CD4-positive, alpha-beta memory T cell (primary cell): ENCODE data around the gene DAB2IP. TPM values are rescaled to one million over a fixed set of nuclear protein-coding genes. Genes with fewer than 3 reads are reported as not detected.

ENCODE experiments used
- CTCF ChIA-PET: fragments of 350-600 bp; sonication (Branson Sonifier 250); formaldehyde crosslinking; loops from one replicate; lab custom pipeline; 2021; ENCODE audit warnings: inconsistent platforms; ENCODE audit not compliant: partially characterized antibody; lab: Charles Lee
- POLR2A ChIA-PET: fragments of 350-600 bp; sonication (Branson Sonifier 250); formaldehyde crosslinking; loops from one replicate; lab custom pipeline; 2021; ENCODE audit not compliant: partially characterized antibody; lab: Charles Lee
- DNase-seq, 5 donors: peaks; one replicate each; pipeline versions ENCODE4 v3.0.0 to v3.0.0-alpha.2; 2020 to 2022; ENCODE audit warnings: mixed read lengths in 1 of 5
- H3K27ac ChIP-seq: one replicate; pipeline ENCODE4 v1.7.0; 2013; ENCODE audit warnings: low read depth, low read length
- H3K27me3 ChIP-seq: 2 replicates; pipeline ENCODE4 v1.7.0; 2013; ENCODE audit warnings: mild to moderate bottlenecking, low read length, moderate library complexity; ENCODE audit not compliant: insufficient read depth
- H3K36me3 ChIP-seq: 2 replicates; pipeline ENCODE4 v1.7.0; 2013; ENCODE audit warnings: mild to moderate bottlenecking, low read length, moderate library complexity; ENCODE audit not compliant: insufficient read depth
- H3K4me1 ChIP-seq: 2 replicates; pipeline ENCODE4 v1.7.0; 2013; ENCODE audit warnings: mild to moderate bottlenecking, low read length, moderate library complexity; ENCODE audit not compliant: insufficient read depth
- H3K4me3 ChIP-seq, 2 donors: one replicate each; pipeline ENCODE4 v1.7.0; 2013; ENCODE audit warnings: low read length in 2 of 2, mild to moderate bottlenecking in 1 of 2
- H3K9me3 ChIP-seq, 2 donors: one replicate each; pipeline ENCODE4 v1.7.0; 2013; ENCODE audit warnings: low read length in 2 of 2, control low read depth in 1 of 2; ENCODE audit not compliant: control insufficient read depth in 1 of 2
- H3K27ac Mint-ChIP-seq, 7 donors: one replicate each; pipeline ENCODE4 v1.8.0; 2020 to 2021; ENCODE audit warnings: mixed read lengths in 7 of 7, mild to moderate bottlenecking in 6 of 7, inconsistent platforms in 3 of 7, moderate library complexity in 3 of 7
- H3K27me3 Mint-ChIP-seq, 2 donors: one replicate each; pipeline ENCODE4 v1.8.0; 2020 to 2021; ENCODE audit warnings: mixed read lengths in 2 of 2
- H3K36me3 Mint-ChIP-seq, 2 donors: one replicate each; pipeline ENCODE4 v1.8.0; 2020 to 2021; ENCODE audit warnings: mixed read lengths in 2 of 2, inconsistent platforms in 1 of 2, mild to moderate bottlenecking in 1 of 2
- H3K4me1 Mint-ChIP-seq, 4 donors: one replicate each; pipeline ENCODE4 v1.8.0; 2020 to 2021; ENCODE audit warnings: mixed read lengths in 4 of 4, mild to moderate bottlenecking in 1 of 4
- H3K4me3 Mint-ChIP-seq, 8 donors: one replicate each; pipeline ENCODE4 v1.8.0; 2020 to 2021; ENCODE audit warnings: mixed read lengths in 8 of 8, mild to moderate bottlenecking in 7 of 8, moderate library complexity in 6 of 8, inconsistent platforms in 3 of 8
- H3K9me3 Mint-ChIP-seq, 8 donors: one replicate each; pipeline ENCODE4 v1.8.0; 2020 to 2021; ENCODE audit warnings: mixed read lengths in 8 of 8, mild to moderate bottlenecking in 5 of 8, inconsistent platforms in 3 of 8, moderate library complexity in 1 of 8
- intact Hi-C: fragments of 100-400 bp; cut with micrococcal nuclease; formaldehyde crosslinking; loops from one replicate; pipeline ENCODE4 v1.15.1; 2023
- polyA plus RNA-seq, 2 donors: library from polyadenylated mRNA; unstranded; fragments of 300-500 nt; fragmentation: Illumina TruSeq; gene quantifications; one replicate each; pipeline ENCODE4 v1.2.3, GENCODE V29; 2021
- total RNA-seq, 2 experiments: library from RNA; stranded (reverse); gene quantifications; one replicate each; pipeline ENCODE4 v1.2.3, GENCODE V29; 2021

DAB2IP gene
- total and polyA plus RNA-seq, 4 experiments from 2014 or later, result not detected

GRCh38 chr9:121686930-121687541 is 35.6 kb downstream of the DAB2IP start:
- Histone ChIP-seq H3K4me3 (no peak overlapping the region), H3K9me3 (no peaks in the 10 kb centered on the region), H3K27me3 (no peaks in the 10 kb centered on the region), H3K27ac (no peak overlapping the region), H3K36me3 (no peaks in the 10 kb centered on the region), H3K4me1 (no peaks in the 10 kb centered on the region)
- Mint-ChIP-seq H3K9me3 (no peaks in the 10 kb centered on the region), H3K4me1 (no peaks in the 10 kb centered on the region), H3K27ac (peak overlapping the region in 1 of 7 donors; percentile 32), H3K27me3 (peaks cover 2 to 10% of the 10 kb centered on the region in 2 donors), H3K36me3 (no peaks in the 10 kb centered on the region), H3K4me3 (no peak overlapping the region)
- POLR2A ChIA-PET, result no interaction called here
- intact Hi-C loops, result loop anchor here (2.0 kb wide), 1 partner anchor 306 kb away; no protein-coding TSS in a partner anchor
- DNase-seq, result peak in 3 of 5 donors; percentile 8 to 15 (median 11)
- CTCF ChIA-PET, result interaction anchor here (1.5 kb wide), 1 partner anchor 304 kb away, joined by 4 read pairs; no protein-coding TSS in a partner anchor

GRCh38 chr9:121688146-121688680 is 36.8 kb downstream of the DAB2IP start:
- no peaks in the 10 kb centered on the region for H3K36me3 ChIP-seq
- no peaks in the 10 kb centered on the region for H3K27me3 ChIP-seq
- CTCF ChIA-PET, result interaction anchor here (1.5 kb wide), 1 partner anchor 302 kb away, joined by 4 read pairs; no protein-coding TSS in a partner anchor
- H3K4me3 Mint-ChIP-seq, result no peak overlapping the region
- peaks cover 2 to 12% of the 10 kb centered on the region in 2 donors for H3K27me3 Mint-ChIP-seq
- DNase-seq, result no peak
- no peaks in the 10 kb centered on the region for H3K4me1 ChIP-seq
- no peak overlapping the region for H3K27ac Mint-ChIP-seq
- POLR2A ChIA-PET, result no interaction called here
- H3K9me3 Mint-ChIP-seq, result no peaks in the 10 kb centered on the region
- no peaks in the 10 kb centered on the region for H3K4me1 Mint-ChIP-seq
- H3K36me3 Mint-ChIP-seq, result no peaks in the 10 kb centered on the region
- intact Hi-C loops, result no loop called here
- no peak overlapping the region for H3K27ac ChIP-seq
- no peak overlapping the region for H3K4me3 ChIP-seq
- H3K9me3 ChIP-seq, result no peaks in the 10 kb centered on the region

DNA sequence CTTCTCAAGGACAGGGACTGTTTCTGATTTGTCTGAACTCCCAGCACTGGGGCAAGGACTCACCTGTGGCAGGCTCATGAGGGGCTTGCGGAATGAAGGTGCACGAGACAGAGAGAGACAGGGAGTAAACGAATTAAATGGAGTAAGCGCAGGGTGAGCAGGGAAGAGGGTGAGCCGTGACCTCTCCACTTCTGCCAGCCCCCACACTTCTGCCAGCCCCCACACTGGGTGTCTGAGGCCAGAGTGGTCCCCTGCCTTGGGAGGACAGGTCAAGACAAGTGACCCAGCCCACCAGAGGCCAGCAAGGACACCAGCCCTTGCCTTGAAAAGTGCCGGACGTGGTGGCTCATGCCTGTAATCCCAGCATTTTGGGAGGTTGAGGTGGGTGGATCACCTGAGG is 37.2 kb downstream of the DAB2IP start:
- peaks cover 2 to 8% of the 10 kb centered on the region in 2 donors for H3K27me3 Mint-ChIP-seq
- Histone ChIP-seq H3K27ac (no peak overlapping the region), H3K4me3 (no peak overlapping the region), H3K4me1 (no peaks in the 10 kb centered on the region), H3K9me3 (no peaks in the 10 kb centered on the region), H3K27me3 (no peaks in the 10 kb centered on the region), H3K36me3 (no peaks in the 10 kb centered on the region)
- H3K36me3 Mint-ChIP-seq, result no peaks in the 10 kb centered on the region
- CTCF ChIA-PET, result no interaction called here
- no peak overlapping the region for H3K4me3 Mint-ChIP-seq
- intact Hi-C loops, result no loop called here
- H3K4me1 Mint-ChIP-seq, result no peaks in the 10 kb centered on the region
- no peak overlapping the region for H3K27ac Mint-ChIP-seq
- no peaks in the 10 kb centered on the region for H3K9me3 Mint-ChIP-seq
- DNase-seq, result no peak
- POLR2A ChIA-PET, result no interaction called here

GRCh38 chr9:121689461-121690157 is 38.2 kb downstream of the DAB2IP start:
- Mint-ChIP-seq H3K27me3 (peaks cover 2 to 7% of the 10 kb centered on the region in 2 donors), H3K9me3 (no peaks in the 10 kb centered on the region), H3K4me1 (no peaks in the 10 kb centered on the region), H3K27ac (no peak overlapping the region), H3K36me3 (no peaks in the 10 kb centered on the region), H3K4me3 (no peak overlapping the region)
- no peak overlapping the region for H3K27ac ChIP-seq
- no peak for DNase-seq
- H3K4me3 ChIP-seq, result no peak overlapping the region
- ChIA-PET POLR2A (no interaction called here), CTCF (no interaction called here)
- H3K9me3 ChIP-seq, result no peaks in the 10 kb centered on the region
- H3K4me1 ChIP-seq, result no peaks in the 10 kb centered on the region
- H3K27me3 ChIP-seq, result no peaks in the 10 kb centered on the region
- intact Hi-C loops, result no loop called here
- H3K36me3 ChIP-seq, result no peaks in the 10 kb centered on the region

GRCh38 chr9:121690316-121690715 is 38.9 kb downstream of the DAB2IP start:
- Mint-ChIP-seq H3K36me3 (no peaks in the 10 kb centered on the region), H3K27ac (no peak overlapping the region), H3K27me3 (peaks cover 0 to 7% of the 10 kb centered on the region in 2 donors), H3K9me3 (no peaks in the 10 kb centered on the region), H3K4me1 (no peaks in the 10 kb centered on the region), H3K4me3 (no peak overlapping the region)
- DNase-seq, result no peak
- Histone ChIP-seq H3K9me3 (no peaks in the 10 kb centered on the region), H3K27ac (no peak overlapping the region), H3K4me3 (no peak overlapping the region), H3K36me3 (no peaks in the 10 kb centered on the region), H3K4me1 (no peaks in the 10 kb centered on the region), H3K27me3 (no peaks in the 10 kb centered on the region)
- ChIA-PET CTCF (no interaction called here), POLR2A (no interaction called here)
- intact Hi-C loops, result no loop called here

- Mint-ChIP-seq H3K27me3 (peaks cover 2 to 7% of the 10 kb centered on the region in 2 donors), H3K9me3 (no peaks in the 10 kb centered on the region), H3K27ac (peak overlapping the region in 1 of 7 donors; percentile 42), H3K36me3 (no peaks in the 10 kb centered on the region), H3K4me3 (no peak overlapping the region), H3K4me1 (no peaks in the 10 kb centered on the region)
- intact Hi-C loops, result no loop called here
- Histone ChIP-seq H3K4me3 (no peak overlapping the region), H3K27ac (no peak overlapping the region), H3K27me3 (no peaks in the 10 kb centered on the region), H3K36me3 (no peaks in the 10 kb centered on the region), H3K9me3 (no peaks in the 10 kb centered on the region), H3K4me1 (no peaks in the 10 kb centered on the region)
- POLR2A ChIA-PET, result no interaction called here
- CTCF ChIA-PET, result no interaction called here
- DNase-seq, result no peak
Observed at GRCh38 chr9:121690766-121691165, 39.3 kb downstream of the DAB2IP start.

DNA sequence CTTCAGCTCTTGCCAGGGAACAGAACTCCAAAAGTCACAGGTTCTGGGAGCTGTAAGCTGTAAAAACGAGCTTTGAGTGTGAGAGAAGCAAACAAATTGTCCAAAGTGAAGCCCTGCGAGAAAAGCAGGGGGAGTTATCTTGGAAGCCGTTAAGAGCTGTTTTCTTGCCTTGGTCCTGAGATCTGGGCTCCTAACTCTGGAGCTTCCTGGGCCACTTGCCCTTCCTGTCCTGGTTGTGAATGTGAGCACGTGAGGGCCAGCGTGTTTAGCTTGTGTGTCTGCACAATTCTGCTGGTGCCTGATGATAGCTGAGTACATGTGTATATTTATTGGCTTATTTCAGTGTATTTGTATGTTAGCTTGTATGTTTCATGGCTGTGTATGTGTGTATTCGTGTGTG is 40.5 kb downstream of the DAB2IP start:
- Mint-ChIP-seq H3K9me3 (no peaks in the 10 kb centered on the region), H3K4me3 (no peak overlapping the region), H3K36me3 (no peaks in the 10 kb centered on the region), H3K27ac (no peak overlapping the region), H3K27me3 (peaks cover 6 to 7% of the 10 kb centered on the region in 2 donors), H3K4me1 (peaks cover 0 to 3% (median under 1%) of the 10 kb centered on the region in 4 donors)
- H3K4me3 ChIP-seq, result no peak overlapping the region
- intact Hi-C loops, result no loop called here
- POLR2A ChIA-PET, result no interaction called here
- no peaks in the 10 kb centered on the region for H3K9me3 ChIP-seq
- no peak overlapping the region for H3K27ac ChIP-seq
- no peaks in the 10 kb centered on the region for H3K27me3 ChIP-seq
- H3K36me3 ChIP-seq, result no peaks in the 10 kb centered on the region
- no peaks in the 10 kb centered on the region for H3K4me1 ChIP-seq
- no peak for DNase-seq
- CTCF ChIA-PET, result no interaction called here
